H54 (cell line): ENCODE results near the gene TP53AIP1.

ENCODE experiments used
- DNase-seq: peaks from one replicate; pipeline ENCODE4 v3.0.0; 2011; ENCODE audit warnings: low spot score, mixed read lengths; ENCODE audit not compliant: insufficient read length
- FAIRE-seq: peaks from 3 replicates; lab custom pipeline; 2011; peaks lifted over from hg19 to GRCh38; lab: Jason Lieb, UNC
- POLR2A ChIP-seq: IDR thresholded peaks from 2 replicates; pipeline ENCODE4 v1.6.1; 2011; ENCODE audit warnings: low read depth, mild to moderate bottlenecking, low read length

The TP53AIP1 gene

DNA sequence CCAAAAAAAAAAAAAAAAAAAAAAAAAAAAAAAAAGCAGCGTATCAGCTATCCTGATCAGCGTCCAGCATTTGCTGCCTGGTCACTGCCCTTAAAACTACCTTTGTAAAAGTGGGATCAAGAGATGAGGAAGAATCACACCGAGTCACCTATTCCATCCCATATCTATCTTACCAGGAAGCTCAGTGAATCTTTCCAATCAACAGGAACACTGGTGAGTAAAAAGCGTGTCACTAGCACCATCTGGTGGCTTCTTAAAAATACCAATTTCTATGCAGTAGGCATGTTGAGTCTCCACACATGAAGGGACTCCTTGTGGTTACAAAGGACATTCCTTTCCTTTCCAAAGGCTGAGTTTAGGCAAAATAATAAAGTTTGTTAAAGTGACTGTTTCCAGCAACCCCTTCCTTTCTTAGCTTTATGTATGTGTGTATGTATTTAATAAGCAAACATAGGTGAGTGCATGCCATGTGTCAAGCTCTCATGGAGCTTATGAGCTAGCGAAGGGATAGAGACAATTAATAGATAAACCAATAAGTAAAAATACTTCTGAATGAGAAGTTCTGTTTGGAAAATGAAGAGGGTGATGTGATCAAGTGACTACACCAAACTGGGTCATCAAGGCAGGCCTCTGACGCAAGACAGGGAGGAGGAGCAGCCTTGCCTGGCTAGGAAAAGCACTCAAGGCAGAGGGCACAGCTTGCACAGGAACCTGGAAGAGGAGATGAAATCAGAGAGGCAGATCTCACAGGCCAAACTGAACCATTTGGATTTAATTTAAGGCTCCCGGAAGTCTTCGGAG lies 13.9 kb upstream of the TP53AIP1 start:
- TF ChIP-seq POLR2A = no peak
- FAIRE-seq (peak; percentile 83), DNase-seq (peak; percentile 44)

GRCh38 chr11:128955636-128956035 lies 13.0 kb upstream of the TP53AIP1 start:
- no peak for DNase-seq
- no peak for FAIRE-seq
- no peak for TF ChIP-seq POLR2A

GRCh38 chr11:128953151-128953550 lies 10.5 kb upstream of the TP53AIP1 start:
- TF ChIP-seq POLR2A = no peak
- DNase-seq (no peak), FAIRE-seq (no peak)

DNA sequence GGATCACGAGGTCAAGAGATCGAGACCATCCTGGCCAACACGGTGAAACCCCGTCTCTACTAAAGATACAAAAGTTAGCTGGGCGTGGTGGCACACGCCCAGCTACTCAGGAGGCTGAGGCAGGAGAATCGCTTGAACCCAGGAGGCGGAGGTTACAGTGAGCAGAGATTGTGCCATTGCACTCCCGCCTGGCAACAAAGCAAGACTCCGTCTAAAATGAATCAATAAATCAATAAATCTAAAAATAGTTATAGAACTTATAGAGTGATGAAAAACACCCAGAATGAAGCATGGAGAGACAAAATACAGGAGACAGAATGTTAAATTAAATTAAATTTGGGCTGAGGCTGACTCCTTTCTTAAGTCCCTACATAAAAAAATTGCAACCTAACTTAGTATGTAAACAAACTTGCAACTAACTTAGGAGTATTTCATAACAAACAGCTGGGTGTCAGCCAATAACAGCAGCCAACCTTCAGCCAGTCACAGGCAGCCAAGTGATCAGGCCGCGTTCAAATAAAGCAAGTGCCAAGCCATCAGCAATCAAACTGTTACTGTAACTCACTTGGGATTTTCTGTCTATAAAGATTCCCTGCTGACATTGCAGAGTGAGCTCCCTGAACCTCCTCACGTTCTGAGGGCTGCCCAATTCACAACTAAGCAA lies 7.3 kb upstream of the TP53AIP1 start:
- TF ChIP-seq POLR2A = no peak
- FAIRE-seq = no peak

GRCh38 chr11:128948583-128948982 lies 5.9 kb upstream of the TP53AIP1 start:
- DNase-seq (no peak), FAIRE-seq (no peak)
- no peak for TF ChIP-seq POLR2A

More for the DNA sequence above, 7.3 kb upstream of the TP53AIP1 start:
- no peak for DNase-seq

DNA sequence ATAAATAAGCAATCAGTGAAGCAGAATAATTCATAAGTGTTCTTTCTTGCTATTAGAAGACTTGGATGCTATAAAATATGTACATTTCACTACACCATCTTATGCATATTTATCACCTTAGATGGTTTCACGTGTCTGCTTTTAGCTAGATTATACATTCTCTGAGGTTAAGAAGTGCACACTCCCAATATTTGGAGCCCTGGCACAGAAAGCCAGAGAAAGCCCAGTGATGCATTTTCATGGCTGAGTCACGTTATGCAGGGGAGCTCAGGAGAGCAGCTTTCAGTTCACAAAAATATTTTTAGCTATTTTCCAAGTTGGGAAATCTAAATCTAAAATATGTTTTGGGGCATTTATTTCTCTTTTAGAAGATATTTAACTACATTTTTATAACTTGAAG lies 5.1 kb upstream of the TP53AIP1 start:
- DNase-seq (no peak), FAIRE-seq (no peak)

GRCh38 chr11:128946648-128947047 lies 4.0 kb upstream of the TP53AIP1 start:
- no peak for DNase-seq
- no peak for FAIRE-seq
- TF ChIP-seq POLR2A = no peak

More for the DNA sequence above, 5.1 kb upstream of the TP53AIP1 start:
- no peak for TF ChIP-seq POLR2A

- DNase-seq = no peak
- no peak for TF ChIP-seq POLR2A
- no peak for FAIRE-seq
Measured at GRCh38 chr11:128943428-128943976, 831 bp upstream of the TP53AIP1 start.

DNA sequence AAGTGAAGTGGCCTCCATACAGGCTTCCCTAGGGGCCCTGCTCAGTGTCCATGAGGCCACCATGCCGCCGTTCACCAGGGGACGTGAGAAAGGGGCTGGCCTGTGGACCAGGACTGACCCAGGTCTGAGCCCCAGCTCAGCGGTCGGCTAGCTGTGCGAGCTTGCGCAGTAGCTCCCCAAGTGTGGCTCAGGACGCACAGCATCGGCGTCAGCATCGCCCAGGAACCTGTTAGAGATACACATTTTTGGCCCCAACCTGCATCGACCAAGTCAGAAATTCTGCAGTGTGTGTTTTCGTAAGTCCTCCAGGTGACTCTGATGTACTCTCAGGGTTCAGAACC lies 429 bp downstream of the TP53AIP1 start:
- FAIRE-seq = no peak
- TF ChIP-seq POLR2A = no peak
- DNase-seq = no peak

DNA sequence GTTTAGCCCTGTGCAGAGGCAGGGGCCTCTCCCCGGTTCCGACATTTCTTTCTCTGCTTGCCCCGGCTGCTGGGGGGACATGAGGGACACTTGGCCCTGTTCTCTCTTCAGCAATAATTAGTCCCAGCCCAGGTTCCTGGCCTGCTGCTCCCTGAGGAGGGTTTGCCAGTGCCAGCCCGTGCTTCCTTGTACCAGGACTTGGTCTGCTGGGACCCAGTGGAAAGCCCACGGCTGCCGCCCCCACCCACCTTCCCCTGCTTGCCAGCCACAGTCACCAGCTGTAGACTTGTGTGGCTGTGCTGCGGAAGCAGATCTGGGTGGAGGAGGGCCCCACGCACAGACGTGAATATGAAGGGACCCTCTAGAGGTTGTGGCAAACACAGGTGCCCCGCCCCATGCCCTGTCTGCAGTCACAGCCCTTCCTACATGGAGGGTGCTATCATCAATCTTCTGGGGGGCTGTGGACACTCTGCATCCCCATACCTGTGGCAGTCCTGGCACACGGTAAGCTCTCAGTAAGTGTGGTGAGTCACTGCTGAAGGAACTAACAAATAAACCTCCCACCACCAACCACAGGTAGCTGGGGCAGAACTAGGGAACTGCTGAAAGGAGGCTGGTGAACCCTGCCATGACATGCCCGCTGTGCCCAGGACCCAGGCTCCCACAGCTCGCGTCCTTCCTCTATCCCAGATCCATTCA lies 949 bp downstream of the TP53AIP1 start:
- no peak for TF ChIP-seq POLR2A
- no peak for DNase-seq
- FAIRE-seq = no peak

DNA sequence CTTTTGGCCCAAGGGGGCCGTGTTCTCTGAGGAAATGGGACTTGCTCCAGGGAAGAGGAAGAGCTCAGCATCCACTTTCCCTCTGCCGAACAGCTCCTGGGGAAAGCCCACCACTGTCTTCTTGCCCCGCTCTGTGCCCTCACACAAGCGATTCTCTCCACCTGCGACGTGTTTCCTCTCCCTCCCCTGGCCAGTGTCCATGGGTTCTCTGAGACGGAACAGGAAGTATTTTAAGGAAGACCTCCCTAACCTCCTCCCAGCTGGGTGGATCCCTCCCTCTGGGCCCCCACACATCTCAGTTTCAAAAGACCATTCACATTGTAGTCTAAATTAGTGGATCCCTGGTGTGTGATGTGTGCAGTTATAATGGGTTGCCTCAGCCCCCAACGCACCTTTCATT lies 1.6 kb downstream of the TP53AIP1 start:
- FAIRE-seq = no peak
- no peak for TF ChIP-seq POLR2A

DNA sequence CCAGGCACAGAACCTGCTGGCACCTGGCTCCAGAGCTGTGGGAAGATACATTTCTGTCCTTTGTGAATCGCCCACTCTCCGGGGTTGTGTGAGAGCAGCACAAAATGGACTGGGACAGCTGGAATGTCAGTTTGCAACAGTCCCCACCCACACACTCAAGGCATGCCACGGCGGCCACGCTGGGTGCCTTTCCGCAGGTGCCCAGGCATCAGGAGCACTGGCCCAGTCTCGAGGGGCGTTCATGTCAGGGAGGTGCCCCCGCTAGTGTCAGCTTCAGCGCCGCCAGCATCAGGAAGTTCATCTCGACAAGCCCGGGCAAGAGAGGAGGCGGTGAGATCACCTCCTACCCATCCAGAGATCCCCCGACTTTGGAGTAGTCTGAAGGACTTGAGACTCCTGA lies 2.1 kb downstream of the TP53AIP1 start:
- TF ChIP-seq POLR2A = no peak
- FAIRE-seq = no peak
- no peak for DNase-seq

More for the DNA sequence above, 1.6 kb downstream of the TP53AIP1 start:
- DNase-seq = no peak

- no peak for TF ChIP-seq POLR2A
- no peak for DNase-seq
- FAIRE-seq = no peak
Measured at GRCh38 chr11:128940156-128940555, 2.5 kb downstream of the TP53AIP1 start.

DNA sequence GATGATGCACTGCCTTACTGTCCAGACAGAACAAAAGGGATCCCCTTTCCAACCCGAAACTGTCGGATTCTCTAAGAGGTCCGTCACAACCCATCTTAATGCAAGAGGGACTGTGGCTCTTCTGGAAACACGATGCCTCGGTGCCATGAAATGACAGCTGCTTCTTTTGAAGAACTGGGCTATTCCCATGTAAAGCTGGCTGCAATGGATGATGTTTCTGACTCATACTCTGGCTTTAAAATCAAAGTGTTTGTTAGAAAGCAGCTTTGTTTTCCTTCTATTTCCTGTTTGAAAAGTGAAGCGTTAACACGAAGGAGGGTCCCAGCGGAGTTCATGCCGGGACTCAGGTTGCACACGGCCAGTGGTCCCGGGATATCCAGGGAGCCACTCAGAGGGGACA lies 3.1 kb downstream of the TP53AIP1 start:
- no peak for TF ChIP-seq POLR2A
- FAIRE-seq (no peak), DNase-seq (no peak)
